NCI-H82 treated with DMSO at 0.1 percent for 48 hours (cell line): ENCODE results near the gene IL6.
"Not testable (repeated sequence)": the region's sequence is repeated elsewhere in the genome, so short reads cannot be mapped to it uniquely, and the experiment has no call there.

Experiments used
- DNase-seq: peaks from one replicate; lab custom pipeline; 2025; ENCODE audit not compliant: unreplicated experiment; lab: John Stamatoyannopoulos, UW

Gene IL6

DNA sequence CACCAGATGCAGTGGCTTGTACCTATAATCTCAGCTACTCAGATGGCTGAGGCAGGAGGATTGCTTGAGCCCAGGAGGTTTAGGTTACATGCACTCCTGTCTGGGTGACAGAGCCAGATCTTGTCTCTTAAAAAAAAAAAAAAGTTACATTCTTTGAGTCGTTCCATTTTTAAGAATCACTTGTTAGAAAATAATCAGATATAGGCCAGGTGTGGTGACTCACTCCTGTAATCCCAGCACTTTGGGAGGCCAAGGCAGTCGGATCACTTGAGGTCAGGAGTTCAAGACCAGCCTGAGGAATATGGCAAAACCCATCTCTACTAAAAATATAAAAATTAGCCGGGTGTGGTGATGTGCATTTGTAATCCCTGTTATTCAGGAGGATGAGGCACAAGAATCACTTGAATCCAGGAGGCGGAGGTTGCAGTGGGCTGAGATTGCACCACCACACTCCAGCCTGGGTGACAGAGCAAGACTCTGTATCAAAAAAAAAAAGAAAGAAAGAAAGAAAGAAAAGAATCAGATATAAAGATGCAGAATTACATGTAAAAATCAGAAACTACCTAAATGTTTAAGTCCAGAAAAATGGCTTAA, 52.8 kb downstream of the IL6 start:
- DNase-seq, result not testable (repeated sequence)

DNA sequence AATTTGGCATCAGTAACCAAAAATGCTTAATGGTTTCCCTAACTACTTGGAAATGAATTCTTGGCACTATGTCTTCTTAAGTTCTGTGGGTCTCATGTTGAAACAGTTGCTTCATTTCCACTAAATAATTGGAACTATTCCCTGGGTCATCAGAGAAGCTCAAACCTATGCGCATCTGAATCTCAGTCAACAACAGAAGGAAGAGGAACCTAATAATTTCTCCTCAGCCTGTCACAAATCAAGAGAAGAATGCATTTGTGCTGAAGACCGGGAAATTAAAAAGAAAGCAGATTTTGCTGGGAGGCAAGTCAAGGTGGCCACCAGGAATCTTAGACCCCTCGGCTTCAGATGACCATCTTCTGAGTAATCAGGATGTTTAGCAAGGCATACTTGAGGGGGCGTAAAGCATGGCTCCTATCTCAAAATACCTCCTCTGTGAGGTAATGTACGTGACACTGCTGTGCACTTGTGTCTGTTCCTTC, 54.3 kb downstream of the IL6 start:
- DNase-seq, result no peak
